GM20000 (cell line): ENCODE results near the gene GALNTL6.

Source experiments
- DNase-seq: peaks from one replicate; pipeline ENCODE4 v3.0.0; 2012; ENCODE audit warnings: low spot score
- CTCF ChIP-seq: IDR thresholded peaks from 2 replicates; pipeline ENCODE4 v1.5.1; 2012; ENCODE audit warnings: mild to moderate bottlenecking, control low read depth; ENCODE audit errors: extremely low read depth, missing control alignments

Gene GALNTL6

DNA sequence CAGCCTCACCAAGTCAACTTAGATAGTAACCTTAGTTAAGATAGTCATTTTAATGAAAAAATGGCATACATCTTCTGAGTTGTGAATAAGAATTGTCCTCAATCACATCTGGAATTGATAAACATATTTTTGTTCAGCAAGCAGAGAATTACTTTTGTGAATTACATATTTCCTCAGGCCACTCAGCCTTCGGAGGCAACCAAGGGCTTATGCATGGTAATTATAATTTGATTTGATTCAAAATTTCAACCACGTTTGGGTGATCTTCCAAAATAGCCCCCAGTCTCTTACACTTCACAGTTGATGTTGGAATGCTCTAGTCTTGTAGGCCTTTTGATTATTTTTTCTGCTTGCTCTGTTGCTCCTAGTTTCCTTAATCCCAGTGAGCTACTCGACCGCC lies 63.4 kb downstream of the GALNTL6 start:
- no peak for TF ChIP-seq CTCF

DNA sequence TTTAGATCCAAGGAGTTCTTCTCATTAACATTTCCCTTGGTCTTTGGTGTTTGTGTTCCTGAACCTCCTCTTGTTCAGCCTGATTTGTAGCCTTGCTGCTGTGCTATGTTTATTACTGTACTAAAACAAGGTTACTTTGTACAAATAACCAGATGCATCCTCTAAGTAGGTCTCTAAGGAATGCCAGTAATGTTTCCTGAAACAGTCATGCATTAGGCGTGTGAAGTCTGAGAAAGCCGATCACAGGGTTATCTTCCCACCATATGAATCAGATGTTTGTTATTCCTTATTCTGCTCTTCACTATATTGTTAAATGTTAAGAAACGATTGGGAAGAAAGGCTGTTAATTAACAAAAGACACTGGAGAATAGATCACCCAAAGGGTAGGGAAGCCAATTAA lies 66.9 kb downstream of the GALNTL6 start:
- DNase-seq: no peak
- TF ChIP-seq CTCF: no peak

More for the DNA sequence above, 63.4 kb downstream of the GALNTL6 start:
- no peak for DNase-seq

DNA sequence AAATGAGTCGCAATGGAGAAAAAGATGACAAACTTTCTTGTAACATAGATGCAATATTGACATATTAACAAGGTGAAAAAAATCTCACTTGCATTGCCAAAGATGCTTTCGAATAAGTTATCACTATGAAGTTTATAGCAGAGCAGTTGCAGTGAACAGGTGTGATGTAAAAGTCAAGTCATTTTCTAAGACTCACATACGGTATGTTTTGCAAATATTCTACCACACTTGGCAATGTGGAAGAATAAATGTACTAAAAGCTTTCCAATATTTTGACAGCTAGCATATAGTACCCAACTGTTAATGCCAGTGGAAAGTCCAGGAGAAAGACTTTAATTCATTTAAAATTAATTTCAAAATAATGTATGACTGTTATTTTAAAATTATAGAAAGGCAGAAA lies 76.5 kb downstream of the GALNTL6 start:
- no peak for TF ChIP-seq CTCF
- DNase-seq: no peak

- no peak for DNase-seq
- TF ChIP-seq CTCF: no peak
Observed at GRCh38 chr4:171891038-171891437, 77.8 kb downstream of the GALNTL6 start.

GRCh38 chr4:171896426-171896825 lies 83.2 kb downstream of the GALNTL6 start:
- no peak for DNase-seq
- no peak for TF ChIP-seq CTCF

- TF ChIP-seq CTCF: no peak
- no peak for DNase-seq
Observed at GRCh38 chr4:171919314-171919713, 106.1 kb downstream of the GALNTL6 start.

- TF ChIP-seq CTCF: no peak
- DNase-seq: no peak
Observed at GRCh38 chr4:171920901-171921300, 107.7 kb downstream of the GALNTL6 start.
